ENCODE results near the gene DCTN3. TPM values are rescaled to one million over a fixed set of nuclear protein-coding genes. Genes with fewer than 3 reads are reported as not detected.

The DCTN3 gene
- total RNA-seq, 1 donor from 2014 or later, result 94.8 TPM

DNA sequence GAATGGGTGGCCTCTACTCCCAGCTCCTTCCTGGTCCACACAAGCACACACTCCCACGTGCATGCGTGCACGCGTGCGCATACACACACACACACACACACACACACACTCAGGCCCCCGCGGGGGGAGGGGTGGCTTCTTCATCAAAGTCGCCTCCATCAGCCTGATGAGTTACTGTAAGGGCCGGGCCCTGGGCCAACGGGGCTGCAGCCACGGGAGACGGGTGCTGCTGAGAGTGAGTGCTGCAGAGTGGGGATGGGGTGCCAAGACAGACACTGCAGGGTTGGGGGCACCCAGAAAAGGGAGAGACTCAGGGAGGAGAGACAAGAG, 48.8 kb downstream of the DCTN3 start:
- Histone ChIP-seq H3K4me3 (ENCODE audit: insufficient read depth, low read depth, low read length) (no peak overlapping the region), H3K36me3 (ENCODE audit: insufficient read depth, low read length) (no peaks in the 10 kb centered on the region), H3K79me2 (ENCODE audit: insufficient read depth, low read length) (no peaks in the 10 kb centered on the region), H3K27ac (ENCODE audit: low read depth, low read length) (no peak overlapping the region), H3K4me1 (ENCODE audit: insufficient read depth, low read length) (no peaks in the 10 kb centered on the region), H4K20me1 (ENCODE audit: insufficient read depth, low read length) (peaks cover 3% of the 10 kb centered on the region), H3K27me3 (ENCODE audit: insufficient read depth, low read length) (peaks cover 39% of the 10 kb centered on the region), H2AFZ (ENCODE audit: low read depth, low read length) (no peak overlapping the region), H3K9me3 (ENCODE audit: insufficient read depth, low read depth, low read length) (no peaks in the 10 kb centered on the region), H3K9ac (ENCODE audit: low read length) (no peak overlapping the region), H3K4me2 (ENCODE audit: low read length) (no peak overlapping the region)
- DNase-seq (ENCODE audit: low read depth) (no peak), FAIRE-seq (no peak)
- Mint-ChIP-seq H3K36me3 (ENCODE audit: low read depth, unreplicated experiment) (peaks cover 9% of the 10 kb centered on the region), H3K4me1 (ENCODE audit: low read depth, unreplicated experiment) (peaks cover 25% of the 10 kb centered on the region), H3K27me3 (ENCODE audit: low read depth, unreplicated experiment) (peaks cover 48% of the 10 kb centered on the region), H3K4me3 (ENCODE audit: unreplicated experiment) (no peak overlapping the region), H3K27ac (ENCODE audit: unreplicated experiment) (no peak overlapping the region), H3K9me3 (ENCODE audit: unreplicated experiment) (peaks cover 1% of the 10 kb centered on the region)
- TF ChIP-seq, protein P1, sequence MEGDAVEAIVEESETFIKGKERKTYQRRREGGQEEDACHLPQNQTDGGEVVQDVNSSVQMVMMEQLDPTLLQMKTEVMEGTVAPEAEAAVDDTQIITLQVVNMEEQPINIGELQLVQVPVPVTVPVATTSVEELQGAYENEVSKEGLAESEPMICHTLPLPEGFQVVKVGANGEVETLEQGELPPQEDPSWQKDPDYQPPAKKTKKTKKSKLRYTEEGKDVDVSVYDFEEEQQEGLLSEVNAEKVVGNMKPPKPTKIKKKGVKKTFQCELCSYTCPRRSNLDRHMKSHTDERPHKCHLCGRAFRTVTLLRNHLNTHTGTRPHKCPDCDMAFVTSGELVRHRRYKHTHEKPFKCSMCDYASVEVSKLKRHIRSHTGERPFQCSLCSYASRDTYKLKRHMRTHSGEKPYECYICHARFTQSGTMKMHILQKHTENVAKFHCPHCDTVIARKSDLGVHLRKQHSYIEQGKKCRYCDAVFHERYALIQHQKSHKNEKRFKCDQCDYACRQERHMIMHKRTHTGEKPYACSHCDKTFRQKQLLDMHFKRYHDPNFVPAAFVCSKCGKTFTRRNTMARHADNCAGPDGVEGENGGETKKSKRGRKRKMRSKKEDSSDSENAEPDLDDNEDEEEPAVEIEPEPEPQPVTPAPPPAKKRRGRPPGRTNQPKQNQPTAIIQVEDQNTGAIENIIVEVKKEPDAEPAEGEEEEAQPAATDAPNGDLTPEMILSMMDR (IDR thresholded peaks at IDR 0.05; ENCODE audit: insufficient read depth, low read depth, low read length), result no peak
- no peak for TF ChIP-seq EZH2 (IDR thresholded peaks at IDR 0.05; ENCODE audit: insufficient read depth, low read length)

GRCh38 chr9:34570809-34571480, 49.4 kb downstream of the DCTN3 start:
- no peak overlapping the region for H3K27ac Mint-ChIP-seq (ENCODE audit: unreplicated experiment)

GRCh38 chr9:34570376-34570775, 49.9 kb downstream of the DCTN3 start:
- no peak overlapping the region for H2AFZ ChIP-seq (ENCODE audit: low read depth, low read length)
- TF ChIP-seq EZH2 (IDR thresholded peaks at IDR 0.05; ENCODE audit: insufficient read depth, low read length), result no peak
- TF ChIP-seq, protein P1 (IDR thresholded peaks at IDR 0.05; ENCODE audit: insufficient read depth, low read depth, low read length), result no peak
- no peak for FAIRE-seq
- H3K9me3 Mint-ChIP-seq (ENCODE audit: unreplicated experiment), result peaks cover 1% of the 10 kb centered on the region
- DNase-seq (ENCODE audit: low read depth), result no peak
- no peak overlapping the region for H3K27ac ChIP-seq (ENCODE audit: low read depth, low read length)
- H3K36me3 ChIP-seq (ENCODE audit: insufficient read depth, low read length), result no peaks in the 10 kb centered on the region
- peaks cover 48% of the 10 kb centered on the region for H3K27me3 Mint-ChIP-seq (ENCODE audit: low read depth, unreplicated experiment)
- H3K4me3 Mint-ChIP-seq (ENCODE audit: unreplicated experiment), result no peak overlapping the region
- H3K4me2 ChIP-seq (ENCODE audit: low read length), result no peak overlapping the region
- no peaks in the 10 kb centered on the region for H4K20me1 ChIP-seq (ENCODE audit: insufficient read depth, low read length)
- no peaks in the 10 kb centered on the region for H3K9me3 ChIP-seq (ENCODE audit: insufficient read depth, low read depth, low read length)
- H3K27me3 ChIP-seq (ENCODE audit: insufficient read depth, low read length), result peaks cover 32% of the 10 kb centered on the region
- no peaks in the 10 kb centered on the region for H3K4me1 ChIP-seq (ENCODE audit: insufficient read depth, low read length)
- no peak overlapping the region for H3K27ac Mint-ChIP-seq (ENCODE audit: unreplicated experiment)
- H3K36me3 Mint-ChIP-seq (ENCODE audit: low read depth, unreplicated experiment), result peaks cover 9% of the 10 kb centered on the region
- H3K79me2 ChIP-seq (ENCODE audit: insufficient read depth, low read length), result no peaks in the 10 kb centered on the region
- peaks cover 16% of the 10 kb centered on the region for H3K4me1 Mint-ChIP-seq (ENCODE audit: low read depth, unreplicated experiment)
- H3K9ac ChIP-seq (ENCODE audit: low read length), result no peak overlapping the region
- no peak overlapping the region for H3K4me3 ChIP-seq (ENCODE audit: insufficient read depth, low read depth, low read length)

More at GRCh38 chr9:34570809-34571480, 49.4 kb downstream of the DCTN3 start:
- Mint-ChIP-seq H3K4me3 (ENCODE audit: unreplicated experiment) (no peak overlapping the region), H3K9me3 (ENCODE audit: unreplicated experiment) (peaks cover 1% of the 10 kb centered on the region), H3K36me3 (ENCODE audit: low read depth, unreplicated experiment) (peaks cover 9% of the 10 kb centered on the region), H3K27me3 (ENCODE audit: low read depth, unreplicated experiment) (peaks cover 49% of the 10 kb centered on the region), H3K4me1 (ENCODE audit: low read depth, unreplicated experiment) (peaks cover 20% of the 10 kb centered on the region)
- H3K4me3 ChIP-seq (ENCODE audit: insufficient read depth, low read depth, low read length), result no peak overlapping the region
- no peaks in the 10 kb centered on the region for H3K4me1 ChIP-seq (ENCODE audit: insufficient read depth, low read length)
- H3K36me3 ChIP-seq (ENCODE audit: insufficient read depth, low read length), result no peaks in the 10 kb centered on the region
- DNase-seq (ENCODE audit: low read depth) (no peak), FAIRE-seq (no peak)
- no peak overlapping the region for H3K9ac ChIP-seq (ENCODE audit: low read length)
- no peaks in the 10 kb centered on the region for H4K20me1 ChIP-seq (ENCODE audit: insufficient read depth, low read length)
- H3K79me2 ChIP-seq (ENCODE audit: insufficient read depth, low read length), result no peaks in the 10 kb centered on the region
- TF ChIP-seq EZH2 (IDR thresholded peaks at IDR 0.05; ENCODE audit: insufficient read depth, low read length), result no peak
- TF ChIP-seq, protein P1 (IDR thresholded peaks at IDR 0.05; ENCODE audit: insufficient read depth, low read depth, low read length), result no peak
- peaks cover 35% of the 10 kb centered on the region for H3K27me3 ChIP-seq (ENCODE audit: insufficient read depth, low read length)
- no peak overlapping the region for H3K4me2 ChIP-seq (ENCODE audit: low read length)
- H3K27ac ChIP-seq (ENCODE audit: low read depth, low read length), result no peak overlapping the region
- H2AFZ ChIP-seq (ENCODE audit: low read depth, low read length), result no peak overlapping the region
- no peaks in the 10 kb centered on the region for H3K9me3 ChIP-seq (ENCODE audit: insufficient read depth, low read depth, low read length)

Data from astrocyte (in vitro differentiated cells and primary cell).